ENCODE measurements around the gene PGM2L1. TPM values are rescaled to one million over a fixed set of nuclear protein-coding genes. Genes with fewer than 3 reads are reported as not detected.

Gene PGM2L1
- total RNA-seq, 1 donor: 4.3 TPM

GRCh38 chr11:74400606-74401005 lies 2.4 kb upstream of the PGM2L1 start:
- TF ChIP-seq CTCF (IDR thresholded peaks at IDR 0.05; ENCODE audit: insufficient read depth, low read length): no peak
- DNase-seq (ENCODE audit: low read depth): no peak
- no peak overlapping the region for H3K4me3 ChIP-seq (ENCODE audit: low read depth, low read length)

GRCh38 chr11:74397501-74398243 lies 561 bp downstream of the PGM2L1 start:
- DNase-seq (ENCODE audit: low read depth): no peak
- peak; percentile 14 for TF ChIP-seq CTCF (IDR thresholded peaks at IDR 0.05; ENCODE audit: insufficient read depth, low read length)
- peak overlapping the region; percentile 90 for H3K4me3 ChIP-seq (ENCODE audit: low read depth, low read length)

GRCh38 chr11:74392256-74392655 lies 6.0 kb downstream of the PGM2L1 start:
- no peak for TF ChIP-seq CTCF (IDR thresholded peaks at IDR 0.05; ENCODE audit: insufficient read depth, low read length)
- no peak for DNase-seq (ENCODE audit: low read depth)
- H3K4me3 ChIP-seq (ENCODE audit: low read depth, low read length): no peak overlapping the region

- no peak for TF ChIP-seq CTCF (IDR thresholded peaks at IDR 0.05; ENCODE audit: insufficient read depth, low read length)
- H3K4me3 ChIP-seq (ENCODE audit: low read depth, low read length): no peak overlapping the region
- no peak for DNase-seq (ENCODE audit: low read depth)
Measured at GRCh38 chr11:74391193-74391592, 7.0 kb downstream of the PGM2L1 start.

- H3K4me3 ChIP-seq (ENCODE audit: low read depth, low read length): no peak overlapping the region
- no peak for TF ChIP-seq CTCF (IDR thresholded peaks at IDR 0.05; ENCODE audit: insufficient read depth, low read length)
- no peak for DNase-seq (ENCODE audit: low read depth)
Measured at GRCh38 chr11:74390697-74391096, 7.5 kb downstream of the PGM2L1 start.

GRCh38 chr11:74388678-74389327 lies 9.4 kb downstream of the PGM2L1 start:
- TF ChIP-seq CTCF (IDR thresholded peaks at IDR 0.05; ENCODE audit: insufficient read depth, low read length): peak; percentile 76
- no peak overlapping the region for H3K4me3 ChIP-seq (ENCODE audit: low read depth, low read length)
- peak; percentile 62 for DNase-seq (ENCODE audit: low read depth)
